ENCODE data around the gene FCMR. TPM values are rescaled to one million over a fixed set of nuclear protein-coding genes. Genes with fewer than 3 reads are reported as not detected.
A peak's percentile ranks its signal among the peaks of the same experiment; 100 is the strongest.

FCMR gene
- total and polyA plus RNA-seq, 10 of the 15 experiments (the other 5 are each of a cell fraction or from before 2014, with no cell fraction given): 79.7 to 245 (median 123) TPM

GRCh38 chr1:206925106-206925736 is 3.5 kb upstream of the FCMR start (continued):
- TF ChIP-seq CUX1 (IDR thresholded peaks at IDR 0.05; ENCODE audit: insufficient replicate concordance, low read depth, low read length) (no peak), SP1 (IDR thresholded peaks at IDR 0.05; ENCODE audit: low read depth, low read length) (no peak), MLLT1 (IDR thresholded peaks at IDR 0.05) (0 out of 2 replicates have a peak, but pooled peaks have one; percentile 69), NR2C2 (IDR thresholded peaks at IDR 0.05; ENCODE audit: borderline replicate concordance, control insufficient read depth, insufficient read length, low read depth) (no peak), NFYA (IDR thresholded peaks at IDR 0.05; ENCODE audit: borderline replicate concordance, low read depth, low read length) (no peak), JUNB (IDR thresholded peaks at IDR 0.05) (no peak), CTCF (IDR thresholded peaks at IDR 0.05 in 2 of 3, conservative IDR thresholded peaks at IDR 0.05 in 1 of 3; ENCODE audit: control insufficient read depth in 2 of 3, extremely low read depth in 1 of 3, insufficient read depth in 1 of 3, low read depth in 3 of 3, low read length in 3 of 3) (peak in 1 of 3 experiments; percentile 29; a peak in 1 of 6 replicates), TARDBP (IDR thresholded peaks at IDR 0.05; ENCODE audit: borderline replicate concordance) (no peak), MYC (IDR thresholded peaks at IDR 0.05; ENCODE audit: insufficient read depth, insufficient read length, insufficient replicate concordance, low read length, severe bottlenecking) (no peak), RAD21 (IDR thresholded peaks at IDR 0.05; ENCODE audit: insufficient read depth, low read depth, low read length) (peak; percentile 56), JUND (IDR thresholded peaks at IDR 0.05; ENCODE audit: low read depth, low read length) (no peak), SUPT20H (IDR thresholded peaks at IDR 0.05; ENCODE audit: borderline replicate concordance, control insufficient read depth, low read depth, low read length) (no peak), POLR2A (IDR thresholded peaks at IDR 0.05; ENCODE audit: low read depth, low read length) (no peak), RELA (IDR thresholded peaks at IDR 0.05; ENCODE audit: borderline replicate concordance, partially characterized antibody) (no peak), SMAD1 (IDR thresholded peaks at IDR 0.05; ENCODE audit: low read depth, partially characterized antibody) (peak; percentile 84), CHD2 (IDR thresholded peaks at IDR 0.05; ENCODE audit: borderline replicate concordance, low read depth, low read length) (no peak; the same call in none of the 2 replicates), IRF4 (IDR thresholded peaks at IDR 0.05; ENCODE audit: low read depth, low read length) (peak; percentile 19; the same call in 1 of the 2 replicates)

Data from GM12878 (cell line).